HG03558 (cell line): ENCODE data around the gene PRSS53.
"Not testable (repeated sequence)": the region's sequence is repeated elsewhere in the genome, so short reads cannot be mapped to it uniquely, and the experiment has no call there.

Experiments
- ATAC-seq: cut with Tn5 transposase; IDR thresholded peaks from one replicate; pipeline ENCODE4 v1.9.1; 2021; ENCODE audit warnings: moderate number of reproducible peaks; ENCODE audit not compliant: unreplicated experiment; ENCODE audit errors: extremely low read depth

PRSS53 gene

GRCh38 chr16:31088459-31089183 is at the start of gene PRSS53:
TSS of gene PRSS53 (minus strand) at chr16:31088943. CDS start at chr16:31088809, 134 bp downstream.
- ATAC-seq = no peak

DNA sequence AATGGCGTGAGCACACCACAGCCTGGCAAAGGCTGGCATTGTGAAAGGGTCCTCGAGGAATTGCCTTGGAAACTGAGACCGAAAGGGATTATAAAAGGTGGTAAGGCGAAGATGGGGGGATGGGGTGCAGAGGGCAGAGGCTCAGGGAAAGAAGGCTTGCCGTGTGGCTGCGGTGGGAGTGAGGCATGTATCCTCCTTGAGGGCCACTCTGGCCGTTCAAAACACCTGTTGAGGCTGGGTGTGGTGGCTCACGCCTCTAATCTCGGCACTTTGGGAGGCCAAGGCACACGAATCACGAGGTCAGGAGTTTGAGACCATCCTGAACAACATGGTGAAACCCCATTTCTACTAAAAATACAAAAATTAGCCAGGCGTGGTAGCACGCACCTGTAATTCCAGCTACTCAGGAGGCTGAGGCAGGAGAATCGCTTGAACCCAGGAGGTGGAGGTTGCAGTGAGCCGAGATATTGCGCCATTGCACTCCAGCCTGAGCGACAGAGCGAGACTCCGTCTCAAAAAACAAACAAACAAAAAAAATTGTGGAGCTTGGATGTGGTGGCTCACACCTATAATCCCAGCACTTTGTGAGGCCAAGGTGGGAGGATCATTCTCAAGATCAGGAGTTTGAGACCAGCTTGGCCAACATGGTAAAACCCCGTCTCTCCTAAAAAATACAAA is 48.2 kb upstream of the PRSS53 start:
- ATAC-seq = not testable (repeated sequence)

GRCh38 chr16:31136287-31136662 is 47.5 kb upstream of the PRSS53 start:
- ATAC-seq = no peak

GRCh38 chr16:31135535-31136286 is 47.0 kb upstream of the PRSS53 start, which contains the start of gene PRSS8:
TSS of gene PRSS8 (minus strand) at chr16:31135727. CDS start at chr16:31135498, 229 bp downstream.
- ATAC-seq = no peak

GRCh38 chr16:31134625-31135534 is 46.1 kb upstream of the PRSS53 start:
- no peak for ATAC-seq

- ATAC-seq = no peak
Measured at GRCh38 chr16:31134091-31134571, 45.4 kb upstream of the PRSS53 start.

GRCh38 chr16:31133046-31133501 is 44.3 kb upstream of the PRSS53 start:
- ATAC-seq = no peak

DNA sequence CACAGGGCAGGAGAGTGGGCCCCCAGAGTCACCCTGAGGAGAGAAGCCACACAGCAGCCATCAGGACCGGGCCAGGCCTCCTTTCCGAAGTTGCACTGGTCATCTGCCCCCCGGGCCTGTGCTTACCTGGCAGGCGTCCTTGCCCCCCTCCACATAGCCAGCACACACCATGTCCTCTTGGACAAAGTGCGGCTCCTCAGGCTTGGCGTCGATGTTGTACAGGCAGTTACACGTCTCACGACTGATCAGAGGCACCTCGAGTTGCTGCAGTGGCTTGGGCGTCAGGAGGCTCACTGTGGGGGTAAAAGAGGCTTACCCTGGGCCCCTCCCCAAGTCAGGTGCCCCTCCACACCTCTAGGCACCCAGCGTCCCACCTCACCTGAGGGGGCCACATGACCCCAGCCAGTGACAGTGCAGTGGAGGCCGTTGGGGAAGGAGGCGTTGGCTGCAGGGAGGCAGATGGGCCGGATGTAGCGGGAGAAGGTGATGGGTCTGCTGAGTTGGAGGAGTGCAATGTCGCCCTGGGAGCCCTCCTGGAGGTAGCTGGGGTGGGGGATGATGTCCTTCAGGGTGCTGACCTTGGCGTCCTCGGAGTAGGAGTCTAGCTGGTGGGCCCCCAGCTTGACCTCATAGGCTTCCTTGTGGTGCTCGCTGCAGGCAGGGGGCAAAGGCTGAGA is 43.7 kb upstream of the PRSS53 start:
- ATAC-seq = no peak

DNA sequence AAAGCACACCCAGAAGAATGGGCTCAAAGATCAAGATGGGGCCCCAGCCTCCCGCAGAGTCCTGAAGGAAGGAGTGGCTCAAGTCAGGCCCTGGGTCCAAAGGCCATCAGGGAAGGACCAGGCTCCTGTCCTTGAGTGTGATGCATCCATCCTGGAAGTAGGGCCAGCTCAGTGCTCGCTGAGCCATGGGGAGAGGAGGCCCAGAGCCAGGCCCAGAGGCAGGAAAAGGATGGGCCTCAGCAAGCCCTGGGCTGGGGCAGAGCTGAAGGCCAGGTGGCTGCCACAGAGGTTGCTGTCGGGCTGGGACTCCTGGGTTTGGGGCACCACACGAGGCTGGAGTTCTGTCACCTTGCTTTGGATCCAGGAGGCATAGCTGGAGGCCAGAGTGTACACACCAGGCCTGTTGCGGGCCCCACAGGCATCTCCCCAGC is 43.1 kb upstream of the PRSS53 start:
- no peak for ATAC-seq

DNA sequence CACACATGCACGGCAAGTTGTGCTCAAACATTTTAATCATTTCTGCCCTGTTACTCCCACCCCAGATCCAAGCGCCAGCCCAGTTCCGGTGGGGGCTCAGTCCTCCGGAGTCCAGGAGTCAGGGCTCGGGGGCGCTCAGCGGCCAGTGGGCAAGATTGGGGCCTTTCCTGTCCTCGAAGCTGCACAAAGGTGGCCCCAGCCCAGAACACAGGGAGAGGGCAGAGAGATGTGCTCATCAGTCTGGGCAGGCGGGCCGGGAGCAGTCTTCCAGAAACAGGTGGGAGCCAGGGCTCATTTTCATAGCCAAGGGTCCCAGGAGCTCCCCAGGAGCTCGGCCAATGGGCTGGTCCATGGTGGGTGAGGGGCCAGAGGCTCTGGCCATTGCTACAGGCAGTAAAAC is 42.7 kb upstream of the PRSS53 start:
- no peak for ATAC-seq

DNA sequence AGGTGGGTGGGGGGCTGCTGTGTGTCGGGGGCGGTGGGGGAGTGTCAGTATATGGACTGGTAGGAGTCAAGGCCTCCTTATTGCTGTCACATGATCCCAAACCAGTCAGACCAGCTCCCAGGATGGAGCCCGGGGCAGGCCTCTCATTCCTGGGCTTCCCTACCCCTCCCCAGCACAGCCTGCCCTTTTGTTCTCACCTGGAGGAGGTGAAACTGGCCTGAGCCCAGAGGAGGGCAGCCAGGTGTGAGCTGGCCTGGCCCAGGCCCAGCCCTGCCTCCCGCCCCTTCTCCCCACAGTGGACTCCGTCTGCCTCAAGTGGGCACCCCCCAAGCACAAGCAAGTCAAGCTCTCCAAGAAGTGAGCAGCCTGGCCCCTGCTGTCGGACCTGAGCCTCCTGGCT is 42.2 kb upstream of the PRSS53 start:
- no peak for ATAC-seq

GRCh38 chr16:31130336-31130891 is 41.7 kb upstream of the PRSS53 start:
- no peak for ATAC-seq

- ATAC-seq = no peak
Measured at GRCh38 chr16:31129568-31130335, 41.0 kb upstream of the PRSS53 start.

GRCh38 chr16:31128711-31129567 is 40.2 kb upstream of the PRSS53 start:
- ATAC-seq = no peak

- no peak for ATAC-seq
Measured at GRCh38 chr16:31127182-31127581, 38.4 kb upstream of the PRSS53 start.

DNA sequence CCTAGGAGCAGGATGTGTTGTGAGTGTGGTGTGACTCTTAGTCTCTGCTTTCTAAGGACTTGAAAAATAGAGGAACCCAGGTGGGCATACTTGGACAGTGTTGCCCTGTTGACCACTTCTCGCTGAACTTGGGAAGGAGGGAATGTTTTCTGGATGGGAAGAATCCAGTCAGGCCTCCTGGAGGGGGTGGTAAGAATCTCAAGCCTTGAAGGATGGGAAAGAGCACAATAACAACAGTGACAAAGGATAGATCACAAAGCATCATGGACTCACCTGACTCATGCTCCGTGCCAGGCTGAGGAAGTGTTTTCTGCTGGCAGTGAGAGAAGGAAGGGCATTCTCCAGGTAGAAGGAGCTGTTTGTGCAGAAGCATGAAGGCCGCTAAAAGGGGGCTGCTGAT is 37.1 kb upstream of the PRSS53 start:
- ATAC-seq = no peak

GRCh38 chr16:31120129-31120528 is 31.4 kb upstream of the PRSS53 start:
- ATAC-seq = no peak
